Nasal cavity respiratory epithelium epithelial cell of viscerocranial mucosa (primary cell): ENCODE results near the gene TRPM3. TPM values are rescaled to one million over a fixed set of nuclear protein-coding genes. Genes with fewer than 3 reads are reported as not detected.

Experiments used
- total RNA-seq: library from RNA; depleted of rRNA; stranded (reverse); fragments of >200 nt; gene quantifications from 2 replicates; pipeline ENCODE4 v1.2.3, GENCODE V29; 2014

The TRPM3 gene
- under 0.01 TPM in 1 of 2 replicates, not detected in the other for total RNA-seq

DNA sequence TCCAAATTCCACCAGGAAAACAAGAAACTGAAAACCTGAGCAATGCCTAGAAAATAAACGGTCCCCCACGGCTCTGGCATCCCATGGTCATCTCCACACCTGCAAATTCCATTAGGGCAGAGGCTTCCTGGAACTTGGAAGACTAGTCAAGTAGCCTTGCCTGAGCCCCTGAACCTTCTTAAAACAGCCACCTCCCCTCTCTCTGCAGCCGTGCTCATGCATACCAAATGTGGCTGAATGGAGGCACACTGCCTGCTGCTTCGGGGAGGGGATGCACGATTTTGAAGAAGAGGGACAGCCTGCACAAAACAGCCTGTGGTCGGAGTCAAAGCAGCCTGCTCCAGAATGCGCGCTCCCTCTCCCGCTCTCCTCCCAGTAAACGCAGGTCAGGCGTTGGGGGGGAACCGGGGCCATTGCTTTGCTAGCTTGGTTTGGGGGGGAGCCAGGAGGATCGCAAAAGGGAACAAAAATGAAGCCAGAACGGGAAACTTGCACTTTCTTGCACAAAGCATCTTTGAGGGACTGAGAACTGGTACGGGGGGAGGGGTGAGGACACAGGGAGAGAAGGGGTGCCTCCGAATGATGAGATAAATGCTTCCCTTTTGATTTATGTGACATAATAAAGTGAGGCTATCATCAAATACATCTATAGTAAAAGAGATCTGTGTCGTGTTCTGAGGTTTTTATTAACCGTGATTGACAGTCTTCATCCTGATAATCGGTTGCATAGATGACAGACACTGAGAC lies at the start of gene TRPM3:
Gene TRPM3 (minus strand): TSS at position 347 of the 747 bp plus-strand sequence. CDS start 267 bp downstream, at position 80.

